Thoracic aorta (tissue), 2 donors: Measurements from ENCODE around the gene DMD. TPM values are rescaled to one million over a fixed set of nuclear protein-coding genes. Genes with fewer than 3 reads are reported as not detected.

ENCODE experiments used
- ATAC-seq: fragments of 150-250 bp; one replicate; pipeline ENCODE4 v1.8.0; 2017; ENCODE audit warnings: low read depth; ENCODE audit not compliant: insufficient number of reproducible peaks, low FRiP score
- DNase-seq: peaks from one replicate; pipeline ENCODE4 v3.0.0-alpha.2; 2020; ENCODE audit warnings: low spot score
- H3K27ac ChIP-seq, 2 donors: fragments of 200-600 bp; sonication (generic); 1 replicate in 1 of 2; 2 replicates in 1 of 2; pipeline ENCODE4 v1.5.1; 2016; ENCODE audit warnings: mild to moderate bottlenecking in 2 of 2, moderate library complexity in 2 of 2
- H3K27me3 ChIP-seq: fragments of 200-600 bp; sonication (generic); replicated peaks from 2 replicates; pipeline ENCODE4 v1.6.0; 2016; ENCODE audit warnings: mild to moderate bottlenecking; ENCODE audit not compliant: insufficient read depth
- H3K36me3 ChIP-seq: fragments of 200-600 bp; sonication (generic); one replicate; pipeline ENCODE4 v1.5.1; 2016
- H3K4me1 ChIP-seq, 2 donors: fragments of 200-600 bp; sonication (generic); 1 replicate in 1 of 2; 2 replicates in 1 of 2; pipeline versions ENCODE4 v1.5.1 to v1.6.0; 2016; ENCODE audit warnings: low read depth in 2 of 2, mild to moderate bottlenecking in 1 of 2; ENCODE audit not compliant: control insufficient read depth in 1 of 2
- H3K4me3 ChIP-seq: fragments of 200-600 bp; sonication (generic); 2 replicates; pipeline ENCODE4 v1.5.1; 2016; ENCODE audit warnings: mild to moderate bottlenecking
- H3K9me3 ChIP-seq: fragments of 200-600 bp; sonication (generic); 2 replicates; pipeline ENCODE4 v1.5.1; 2016
- CTCF ChIP-seq: fragments of 200-600 bp; sonication (generic); IDR thresholded peaks from one replicate; pipeline ENCODE4 v1.5.1; 2019; ENCODE audit warnings: antibody characterized with exemption
- total RNA-seq, 2 donors: library from RNA; depleted of rRNA; stranded (reverse); fragments of >200 nt; gene quantifications; one replicate each; pipeline versions ENCODE4 v1.1.0 to v1.2.3, GENCODE V29; 2016

DMD gene
- total RNA-seq, 2 donors from 2014 or later, result 224 to 233 TPM

DNA sequence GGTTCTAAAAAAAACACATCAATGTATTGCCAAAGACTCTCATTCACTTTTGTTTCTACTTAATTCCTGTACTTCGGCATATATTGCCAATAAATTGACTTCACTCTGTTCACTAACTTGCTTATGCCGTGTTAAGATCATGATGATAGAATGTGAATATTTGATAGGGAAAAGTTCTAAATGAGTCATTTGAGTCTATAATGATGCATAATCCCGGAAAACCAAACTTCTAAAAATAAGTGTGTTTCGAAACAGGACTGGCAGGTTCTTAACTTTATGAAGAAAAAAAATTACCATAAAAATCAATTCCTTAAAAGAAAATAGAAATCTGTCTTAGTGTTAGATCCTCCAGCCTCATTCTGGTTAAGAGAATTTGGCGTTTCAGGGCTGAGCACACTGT, 1752.0 kb downstream of the DMD start:
- TF ChIP-seq CTCF, result no peak
- H3K27ac ChIP-seq, result peak overlapping the region in 1 of 2 donors; percentile 60
- no peak for ATAC-seq

DNA sequence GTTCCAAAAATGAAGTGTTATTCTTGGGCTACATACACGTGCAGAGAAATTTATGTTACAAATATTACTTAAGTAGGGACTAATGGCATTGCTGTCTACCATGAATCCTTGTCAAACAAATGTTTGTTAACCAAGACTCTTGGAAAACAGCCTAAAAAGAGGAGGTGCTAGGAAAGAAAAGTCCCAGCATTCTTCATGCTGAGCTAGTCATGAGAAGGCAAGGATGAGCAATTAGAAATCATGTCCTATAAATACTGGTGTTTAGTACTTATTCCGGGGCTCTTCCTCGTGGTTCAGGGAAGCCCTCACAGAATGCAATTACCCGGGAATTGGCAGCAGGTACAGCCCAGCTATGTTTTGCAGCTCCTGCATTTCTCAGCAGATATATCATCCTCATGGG, 1761.4 kb downstream of the DMD start:
- no peaks in the 10 kb centered on the region for H3K27me3 ChIP-seq
- no peak overlapping the region for H3K27ac ChIP-seq
- ATAC-seq (no peak), DNase-seq (no peak)
- peaks cover 0 to 9% of the 10 kb centered on the region in 2 donors for H3K4me1 ChIP-seq
- H3K4me3 ChIP-seq, result no peak overlapping the region
- no peak for TF ChIP-seq CTCF
- H3K36me3 ChIP-seq, result no peaks in the 10 kb centered on the region
- no peaks in the 10 kb centered on the region for H3K9me3 ChIP-seq

More for the DNA sequence above, 1752.0 kb downstream of the DMD start:
- H3K4me3 ChIP-seq, result no peak overlapping the region
- no peak for DNase-seq
- no peaks in the 10 kb centered on the region for H3K9me3 ChIP-seq
- no peaks in the 10 kb centered on the region for H3K27me3 ChIP-seq
- peaks cover 0 to 1% of the 10 kb centered on the region in 2 donors for H3K4me1 ChIP-seq
- no peaks in the 10 kb centered on the region for H3K36me3 ChIP-seq

GRCh38 chrX:31449081-31449480, 1762.3 kb downstream of the DMD start:
- H3K27ac ChIP-seq, result no peak overlapping the region
- no peaks in the 10 kb centered on the region for H3K36me3 ChIP-seq
- no peak for DNase-seq
- TF ChIP-seq CTCF, result no peak
- no peaks in the 10 kb centered on the region for H3K9me3 ChIP-seq
- H3K4me3 ChIP-seq, result no peak overlapping the region
- no peak for ATAC-seq
- H3K27me3 ChIP-seq, result no peaks in the 10 kb centered on the region
- H3K4me1 ChIP-seq, result peaks cover 0 to 9% of the 10 kb centered on the region in 2 donors

DNA sequence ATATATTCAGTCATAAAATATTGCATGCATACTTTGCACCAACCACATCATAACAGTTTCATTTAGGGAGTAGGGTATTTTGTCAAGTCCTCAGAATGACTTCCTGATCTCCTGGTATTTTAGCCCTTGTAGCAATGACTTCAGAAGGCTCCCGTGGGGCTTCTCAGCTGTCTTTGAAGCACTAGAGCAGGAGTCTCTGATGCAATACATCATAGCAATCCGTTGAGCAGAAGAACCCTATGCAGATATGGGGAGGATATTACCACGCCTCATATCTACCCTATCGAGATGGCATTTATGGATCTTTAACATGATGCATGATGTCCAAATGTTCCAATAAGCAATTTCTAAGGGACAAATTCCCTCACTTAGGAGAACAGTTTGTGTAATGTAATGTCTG, 1765.8 kb downstream of the DMD start:
- no peaks in the 10 kb centered on the region for H3K9me3 ChIP-seq

GRCh38 chrX:31443654-31444053, 1767.7 kb downstream of the DMD start:
- Histone ChIP-seq H3K9me3 (no peaks in the 10 kb centered on the region), H3K36me3 (no peaks in the 10 kb centered on the region), H3K4me1 (no peaks in the 10 kb centered on the region), H3K4me3 (no peak overlapping the region), H3K27me3 (no peaks in the 10 kb centered on the region), H3K27ac (no peak overlapping the region)
- ATAC-seq (no peak), DNase-seq (no peak)
- TF ChIP-seq CTCF, result no peak

More for the DNA sequence above, 1765.8 kb downstream of the DMD start:
- Histone ChIP-seq H3K4me3 (no peak overlapping the region), H3K27me3 (no peaks in the 10 kb centered on the region), H3K4me1 (peaks cover 0 to 7% of the 10 kb centered on the region in 2 donors), H3K27ac (no peak overlapping the region), H3K36me3 (no peaks in the 10 kb centered on the region)
- ATAC-seq, result no peak
- no peak for TF ChIP-seq CTCF
- no peak for DNase-seq
